ENCODE results near the gene ARHGAP12.
"Not testable (repeated sequence)": the region's sequence is repeated elsewhere in the genome, so short reads cannot be mapped to it uniquely, and the experiment has no call there.

Gene ARHGAP12

DNA sequence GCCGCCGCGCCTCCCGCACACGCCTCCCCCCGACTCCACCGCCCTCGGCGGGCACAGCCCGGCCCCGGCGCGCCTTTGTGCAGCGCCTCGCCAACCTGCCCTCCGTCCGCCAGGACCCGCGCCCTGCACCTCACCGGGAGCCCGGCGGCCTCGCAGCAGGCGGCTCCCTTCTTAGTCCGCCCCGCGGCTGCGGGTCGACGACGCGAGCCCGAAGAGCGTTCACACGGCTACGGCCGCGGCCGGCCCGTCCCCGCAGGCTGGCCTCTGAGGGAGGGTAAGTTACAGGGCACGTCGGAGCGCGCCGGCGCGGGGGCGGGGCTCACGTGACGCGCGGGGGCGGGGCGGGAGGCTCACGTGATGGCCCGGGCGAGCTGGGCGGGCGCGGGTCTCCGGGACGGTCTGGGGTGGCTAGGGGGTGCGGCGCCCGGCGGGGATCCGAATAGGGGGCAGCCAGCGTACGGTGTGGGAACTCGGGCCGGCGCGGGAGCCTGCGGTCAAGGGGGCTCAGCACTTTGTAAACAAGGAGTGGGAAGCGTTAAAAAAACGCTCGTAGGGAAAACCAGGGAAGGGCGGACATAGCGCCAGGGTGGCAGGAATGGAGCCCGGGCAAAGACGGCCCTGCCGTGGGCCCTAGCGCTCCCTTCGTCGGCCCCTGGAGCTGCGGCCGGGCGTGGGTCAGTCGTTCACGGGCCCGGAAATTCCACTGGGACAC lies at the start of gene ARHGAP12:
ARHGAP12 (minus strand) TSS at position 283 of the 712 bp plus-strand sequence. CDS start 19,976 bp downstream, outside the sequence.
- DNase-seq: no peak

- DNase-seq: no peak
Observed at GRCh38 chr10:31978156-31978483, 49.5 kb upstream of the ARHGAP12 start.

DNA sequence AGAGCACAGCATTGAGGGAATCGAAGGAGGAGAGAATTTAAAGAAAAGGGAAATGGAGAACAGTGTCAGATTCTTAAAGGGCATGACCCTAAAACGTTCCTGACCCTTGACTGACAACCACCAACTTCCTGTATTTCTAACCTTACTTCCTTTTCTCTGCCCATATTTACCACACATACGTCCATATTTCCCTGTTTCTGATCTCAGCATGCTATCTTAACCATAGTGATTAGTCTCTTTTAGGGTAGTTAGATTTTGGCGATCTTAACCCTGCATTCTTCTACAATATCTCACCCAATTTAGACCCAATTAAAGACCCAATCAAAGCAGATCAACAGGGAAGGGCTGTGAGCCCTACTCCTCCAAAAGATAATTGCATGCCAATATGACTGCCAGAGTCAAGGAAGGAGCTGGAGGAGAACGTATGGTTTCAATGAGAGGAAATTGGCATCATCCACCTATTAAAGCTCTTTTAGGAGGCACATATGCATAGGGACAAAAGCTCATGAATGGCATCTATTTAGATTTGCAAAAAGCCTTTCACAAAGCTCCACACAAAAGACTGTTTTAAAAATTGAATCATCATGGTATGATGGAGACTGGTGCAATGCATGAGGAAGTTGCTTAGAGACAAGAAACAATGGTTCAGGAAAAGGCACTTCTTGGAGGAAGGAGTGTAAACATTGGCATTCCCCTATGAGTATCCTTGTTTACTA lies 49.0 kb upstream of the ARHGAP12 start:
- DNase-seq: peak; percentile 87

DNA sequence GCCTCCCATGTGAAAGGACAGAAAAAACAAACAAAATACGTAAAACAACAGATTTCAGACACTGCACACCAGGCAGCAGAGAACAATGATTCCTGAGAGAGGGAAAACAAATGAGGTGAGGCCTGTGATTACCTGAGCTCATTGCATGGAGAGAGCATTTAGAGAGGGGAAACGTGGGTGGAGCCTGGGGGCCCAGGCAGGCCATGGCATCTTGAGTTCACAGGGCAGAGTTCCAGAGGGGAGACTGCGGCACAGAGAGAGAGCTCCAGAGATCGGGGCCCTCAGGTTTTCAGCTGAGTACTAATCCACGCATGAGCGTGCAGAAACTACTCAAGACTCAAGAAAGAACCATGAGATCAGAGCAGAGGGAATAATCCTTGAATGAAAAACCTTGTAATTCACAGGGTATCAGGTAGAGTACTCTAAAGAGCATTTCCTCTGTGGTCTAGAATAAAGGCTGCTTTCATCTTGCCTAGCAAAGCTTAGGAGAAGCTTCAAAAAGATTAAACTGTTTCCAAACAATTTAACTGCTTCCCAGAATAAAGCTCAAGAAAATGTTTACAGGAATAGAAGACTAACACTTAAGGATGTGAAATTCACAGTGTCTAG lies 46.6 kb upstream of the ARHGAP12 start:
- DNase-seq: no peak

DNA sequence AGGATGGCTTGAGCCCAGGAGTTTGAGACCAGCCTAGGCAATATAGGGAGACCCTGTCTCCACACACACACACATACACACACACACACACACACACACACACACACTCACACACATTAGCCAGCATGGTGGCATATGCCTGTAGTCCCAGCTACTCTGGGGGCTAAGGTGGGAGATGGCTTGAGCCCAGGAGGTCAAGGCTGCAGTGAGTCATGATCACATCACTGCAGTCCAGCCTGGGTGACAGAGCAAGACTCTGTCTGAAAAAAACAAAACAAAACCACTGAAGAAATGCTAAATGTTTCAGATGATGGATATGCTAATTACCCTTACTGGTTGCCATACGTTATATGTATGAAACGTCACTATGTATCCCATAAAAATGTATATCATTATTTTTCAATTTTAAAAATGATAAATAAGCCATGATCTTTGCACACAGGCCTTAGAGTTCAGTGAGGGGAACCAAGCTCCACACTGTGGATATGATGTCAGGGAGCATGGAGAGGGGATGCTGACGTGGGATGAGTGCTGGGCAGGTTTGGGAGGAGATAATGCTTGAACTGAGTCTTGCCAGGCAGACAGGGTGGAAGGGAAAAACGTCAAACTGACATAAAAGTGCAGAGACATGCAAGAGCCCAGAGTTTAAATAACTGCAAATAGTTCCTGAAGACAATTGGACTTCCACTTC lies 45.9 kb upstream of the ARHGAP12 start:
- DNase-seq: no peak

- no peak for DNase-seq
Observed at GRCh38 chr10:31972519-31973041, 43.9 kb upstream of the ARHGAP12 start.

DNA sequence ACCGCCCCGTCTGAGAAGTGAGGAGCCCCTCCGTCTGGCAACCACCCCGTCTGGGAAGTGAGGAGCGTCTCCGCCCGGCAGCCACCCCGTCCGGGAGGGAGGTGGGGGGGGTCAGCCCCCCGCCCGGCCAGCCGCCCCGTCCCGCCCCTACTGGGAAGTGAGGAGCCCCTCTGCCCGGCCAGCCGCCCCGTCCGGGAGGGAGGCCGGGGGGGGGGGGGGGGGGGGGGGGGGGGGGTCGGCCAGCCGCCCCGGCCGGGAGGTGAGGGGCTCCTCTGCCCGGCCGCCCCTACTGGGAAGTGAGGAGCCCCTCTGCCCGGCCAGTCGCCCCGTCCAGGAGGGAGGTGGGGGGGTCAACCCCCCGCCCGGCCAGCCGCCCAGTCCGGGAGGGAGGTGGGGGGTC lies 41.2 kb upstream of the ARHGAP12 start:
- DNase-seq: not testable (repeated sequence)

DNA sequence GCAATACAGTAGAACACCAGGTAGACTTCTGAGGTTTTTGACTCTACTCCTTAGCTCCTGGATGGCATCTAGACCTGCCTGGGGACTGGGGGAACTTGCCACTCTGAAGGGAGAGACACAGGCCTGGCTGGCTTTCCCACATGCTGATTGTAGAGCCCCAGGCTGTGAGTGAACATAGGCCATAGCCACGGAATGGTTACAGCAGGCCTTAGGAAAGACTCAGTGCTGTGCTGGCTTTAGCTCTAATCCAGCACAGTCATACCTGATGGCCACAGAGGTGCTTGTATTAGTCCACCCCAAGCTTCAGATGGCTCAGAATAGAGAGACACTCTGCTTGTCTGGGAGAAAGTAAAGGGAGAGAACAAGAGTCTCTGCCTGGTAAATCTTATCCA lies 35.0 kb upstream of the ARHGAP12 start:
- no peak for DNase-seq

- DNase-seq: no peak
Observed at GRCh38 chr10:31962826-31963588, 34.4 kb upstream of the ARHGAP12 start.

- peak; percentile 35 for DNase-seq
Observed at GRCh38 chr10:31961277-31962074, 32.8 kb upstream of the ARHGAP12 start.

- no peak for DNase-seq
Observed at GRCh38 chr10:31959461-31960173, 31.0 kb upstream of the ARHGAP12 start.

- no peak for DNase-seq
Observed at GRCh38 chr10:31958856-31959255, 30.2 kb upstream of the ARHGAP12 start.

DNA sequence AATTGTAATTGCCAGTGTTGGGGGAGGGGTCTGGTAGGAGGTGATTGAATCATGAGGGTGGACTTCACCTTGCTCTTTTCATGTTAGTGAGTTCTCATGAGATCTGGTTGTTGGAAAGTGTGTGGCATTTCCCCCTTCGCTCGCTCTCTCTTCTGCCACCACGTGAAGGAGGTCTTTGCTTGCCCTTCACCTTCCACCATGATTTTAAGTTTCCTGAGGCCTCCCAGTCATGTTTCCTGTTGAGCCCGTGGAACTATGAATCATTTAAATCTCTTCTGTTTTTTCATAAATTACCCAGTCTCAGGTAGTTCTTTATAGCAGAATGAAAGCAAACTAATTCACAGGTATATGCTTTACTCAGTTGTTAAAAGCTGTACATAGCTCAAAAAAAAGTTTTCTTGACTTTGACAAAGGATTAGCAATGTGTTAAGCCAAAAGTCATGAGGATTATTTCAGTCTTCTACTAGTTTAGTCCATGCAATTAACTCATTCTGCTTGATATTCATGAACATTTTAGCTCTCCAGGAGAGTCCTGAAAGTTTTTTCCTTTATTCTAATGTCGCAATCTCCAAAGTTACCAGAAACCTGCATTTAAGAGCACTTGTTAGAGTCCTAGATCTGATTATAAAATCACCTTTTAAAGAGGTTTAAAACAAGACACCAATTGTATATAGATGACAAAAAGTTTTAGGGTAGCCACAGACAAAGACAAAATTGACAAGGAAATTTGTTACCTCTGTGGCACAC lies 27.7 kb upstream of the ARHGAP12 start:
- no peak for DNase-seq

- DNase-seq: no peak
Observed at GRCh38 chr10:31954410-31955191, 26.0 kb upstream of the ARHGAP12 start.

DNA sequence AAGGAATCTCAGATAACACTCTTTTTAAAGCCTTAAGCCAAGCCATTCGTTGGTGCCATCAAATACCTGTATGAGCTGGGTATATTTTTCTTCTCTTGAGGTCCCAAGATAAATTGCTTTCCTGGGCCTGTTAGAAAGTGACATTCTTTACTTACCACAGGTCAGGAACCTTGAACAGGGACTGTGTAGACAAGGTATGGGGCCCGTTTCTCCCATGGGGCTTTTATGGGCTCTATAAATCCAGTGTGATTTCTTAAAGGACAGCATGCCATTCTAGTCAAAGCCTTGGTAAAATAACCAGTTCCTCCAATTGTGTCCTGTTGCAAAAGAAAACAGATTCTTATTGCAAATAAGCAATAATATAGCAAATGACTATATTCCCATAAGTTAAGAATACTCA lies 24.8 kb upstream of the ARHGAP12 start:
- no peak for DNase-seq

DNA sequence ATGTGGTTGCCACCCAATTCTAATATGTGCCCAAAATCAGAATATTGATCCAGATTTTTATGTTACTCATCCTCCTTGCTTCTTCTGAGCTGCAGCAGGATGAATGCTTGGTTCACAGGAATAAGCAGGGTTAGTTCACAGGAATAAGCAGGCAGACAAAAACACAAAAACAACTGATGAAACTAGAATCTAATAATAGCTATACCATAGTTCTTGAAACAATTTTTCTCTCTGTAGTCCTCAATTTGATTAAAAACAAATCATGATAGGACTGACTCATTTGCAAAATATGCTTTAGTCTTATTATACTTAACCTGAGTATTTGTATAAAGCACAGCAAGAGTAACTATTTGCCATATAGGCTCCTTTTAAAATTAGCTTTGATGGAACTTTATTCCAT lies 24.4 kb upstream of the ARHGAP12 start:
- no peak for DNase-seq

- no peak for DNase-seq
Observed at GRCh38 chr10:31952066-31952465, 23.4 kb upstream of the ARHGAP12 start.

- no peak for DNase-seq
Observed at GRCh38 chr10:31949266-31949665, 20.6 kb upstream of the ARHGAP12 start.

DNA sequence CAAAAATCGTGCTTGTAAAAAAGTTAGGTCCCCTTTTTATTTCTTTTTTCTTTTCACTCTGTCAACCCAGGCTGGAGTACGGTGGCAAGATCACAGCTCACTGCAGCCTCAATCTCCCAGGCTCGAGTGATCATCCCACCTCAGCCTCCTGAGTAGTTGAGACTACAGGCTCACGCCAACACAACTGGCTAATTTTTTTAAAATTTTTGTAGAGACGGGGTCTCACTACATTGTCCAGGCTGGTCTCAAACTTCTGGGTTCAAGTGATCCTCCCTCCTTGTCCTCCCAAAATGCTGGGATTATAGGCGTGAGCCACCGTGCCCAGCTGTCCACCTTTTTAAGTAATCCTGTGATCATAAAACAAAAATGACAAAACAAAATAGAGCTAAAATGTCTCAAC lies 19.4 kb upstream of the ARHGAP12 start:
- no peak for DNase-seq

Data from SIG-M5 (cell line).